Panc1 (cell line): ENCODE results near the gene EBF4. TPM values are rescaled to one million over a fixed set of nuclear protein-coding genes. Genes with fewer than 3 reads are reported as not detected.

Source experiments
- ATAC-seq: fragments of 200-7000 bp; cut with Tn5 transposase; 2 replicates; pipeline ENCODE4 v1.9.1; 2020; ENCODE audit warnings: mild to moderate bottlenecking, moderate library complexity
- BruUV-seq: library from RNA; stranded (reverse); fragments of 400-500 nt; replicated peaks from 2 replicates; lab custom pipeline; 2021; lab: Mats Ljungman, UMichigan
- CTCF ChIA-PET: fragments of 300-600 bp; sonication (Branson Sonifier 250); formaldehyde crosslinking; loops from one replicate; lab custom pipeline; 2022; ENCODE audit warnings: antibody characterized with exemption; lab: Charles Lee
- POLR2A ChIA-PET: fragments of 300-600 bp; sonication (Branson Sonifier 250); formaldehyde crosslinking; loops from one replicate; lab custom pipeline; 2022; ENCODE audit warnings: antibody characterized with exemption; lab: Charles Lee
- DNase-seq: peaks from one replicate; pipeline ENCODE4 v3.0.0-alpha.2; 2010; ENCODE audit warnings: low read depth, low spot score
- H3K27ac ChIP-seq: 2 replicates; pipeline ENCODE4 v1.5.1; 2011; ENCODE audit warnings: mild to moderate bottlenecking, low read length, inconsistent platforms
- H3K27me3 ChIP-seq: fragments of 200-500 bp; sonication (Bioruptor generic); 2 replicates; pipeline ENCODE4 v1.6.0; 2014; ENCODE audit warnings: low read length, inconsistent platforms; ENCODE audit not compliant: control insufficient read depth, insufficient read depth
- H3K36me3 ChIP-seq: fragments of 200-500 bp; sonication (Bioruptor generic); 2 replicates; pipeline ENCODE4 v1.5.1; 2014; ENCODE audit warnings: inconsistent platforms, mild to moderate bottlenecking, low read length, moderate library complexity; ENCODE audit not compliant: control insufficient read depth, insufficient read depth
- H3K4me1 ChIP-seq: 2 replicates; pipeline ENCODE4 v1.5.1; 2011; ENCODE audit warnings: inconsistent platforms, mild to moderate bottlenecking, low read length, moderate library complexity; ENCODE audit not compliant: control insufficient read depth, insufficient read depth
- H3K4me3 ChIP-seq, 2 experiments: 2 replicates each; pipeline ENCODE4 v1.5.1; 2011 to 2012; ENCODE audit warnings: low read depth in 2 of 2, low read length in 2 of 2, mild to moderate bottlenecking in 2 of 2, inconsistent platforms in 1 of 2, moderate library complexity in 1 of 2
- H3K9me3 ChIP-seq: fragments of 200-500 bp; sonication (Bioruptor generic); 2 replicates; pipeline ENCODE4 v1.5.1; 2014; ENCODE audit warnings: low read depth, mild to moderate bottlenecking, inconsistent platforms, low read length, moderate library complexity; ENCODE audit not compliant: control insufficient read depth, insufficient read depth
- POLR2AphosphoS5 ChIP-seq: IDR thresholded peaks from 2 replicates; pipeline ENCODE4 v1.6.1; 2012; ENCODE audit warnings: mild to moderate bottlenecking, low read depth, low read length, moderate library complexity
- SIN3A ChIP-seq: IDR thresholded peaks from 2 replicates; pipeline ENCODE4 v1.6.1; 2012; ENCODE audit warnings: low read depth, mild to moderate bottlenecking, low read length, moderate library complexity, borderline replicate concordance; ENCODE audit not compliant: insufficient read depth
- TCF7L2 ChIP-seq: IDR thresholded peaks from 2 replicates; pipeline ENCODE4 v1.6.1; 2011; ENCODE audit warnings: mild to moderate bottlenecking, low read depth, low read length, inconsistent platforms
- in situ Hi-C: cut with HindIII; loops from 2 replicates; pipeline ENCODE4 v1.10.0; 2016; ENCODE audit warnings: low sequenced_read_pairs, low pct_unique_long_range_greater_than_20kb
- intact Hi-C: fragments of 100-400 bp; cut with micrococcal nuclease; formaldehyde crosslinking; loops from one replicate; pipeline ENCODE4 v1.10.0; 2022; ENCODE audit not compliant: unreplicated experiment
- total RNA-seq: library from RNA; stranded (reverse); gene quantifications from one replicate; pipeline ENCODE4 v1.2.1, GENCODE V29; 2021; ENCODE audit not compliant: unreplicated experiment
- TF ChIP-seq, protein P1 (sequence below), 2 experiments: IDR thresholded peaks; 2 replicates each; pipeline ENCODE4 v1.6.1; 2011 to 2012; ENCODE audit warnings: low read depth in 2 of 2, control low read depth in 1 of 2, low read length in 1 of 2, mild to moderate bottlenecking in 1 of 2, moderate library complexity in 1 of 2; ENCODE audit not compliant: insufficient read depth in 1 of 2
- TF ChIP-seq, protein P2 (sequence below): fragments of 450-650 bp; IDR thresholded peaks from 2 replicates; pipeline ENCODE4 v1.5.1; 2017; ENCODE audit warnings: mild to moderate bottlenecking

EBF4 gene
- total RNA-seq, 1 experiment from 2014 or later, result 6.8 TPM

DNA sequence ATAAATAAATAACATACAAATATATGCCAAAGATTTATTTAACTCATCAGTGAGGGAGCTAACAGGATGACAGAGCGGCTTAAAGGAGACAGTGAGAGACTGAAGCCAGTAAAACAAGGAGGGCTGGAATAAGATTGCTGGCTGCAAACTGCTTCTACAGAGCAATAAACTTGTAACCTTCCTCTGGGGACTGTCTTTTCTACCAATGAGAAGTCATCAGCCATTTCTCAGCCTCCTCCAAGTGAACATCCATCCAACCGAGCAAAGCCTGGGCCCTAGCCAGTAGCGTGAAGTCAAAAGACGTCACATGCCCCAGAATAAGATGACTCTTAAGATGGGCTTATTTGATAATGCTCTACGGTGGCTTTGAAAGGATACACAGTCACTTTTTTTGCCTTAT, 65.4 kb downstream of the EBF4 start:
- ChIA-PET POLR2A (no interaction called here), CTCF (interaction anchor here (0.6 to 0.7 kb wide), 2 partner anchors 10 to 559 kb away, joined by 3 to 4 read pairs; no protein-coding TSS in a partner anchor)
- Histone ChIP-seq H3K27ac (no peak overlapping the region), H3K36me3 (no peaks in the 10 kb centered on the region), H3K4me1 (peaks cover 2% of the 10 kb centered on the region; the same call in 1 of the 2 replicates), H3K9me3 (no peaks in the 10 kb centered on the region), H3K4me3 (no peak overlapping the region), H3K27me3 (no peaks in the 10 kb centered on the region)
- intact Hi-C loops (no loop called here), in situ Hi-C loops (no loop called here)
- ATAC-seq (no peak), DNase-seq (no peak)
- no TSS peak for BruUV-seq
- TF ChIP-seq POLR2AphosphoS5 (no peak), SIN3A (no peak), TCF7L2 (no peak)
- TF ChIP-seq, protein P1, sequence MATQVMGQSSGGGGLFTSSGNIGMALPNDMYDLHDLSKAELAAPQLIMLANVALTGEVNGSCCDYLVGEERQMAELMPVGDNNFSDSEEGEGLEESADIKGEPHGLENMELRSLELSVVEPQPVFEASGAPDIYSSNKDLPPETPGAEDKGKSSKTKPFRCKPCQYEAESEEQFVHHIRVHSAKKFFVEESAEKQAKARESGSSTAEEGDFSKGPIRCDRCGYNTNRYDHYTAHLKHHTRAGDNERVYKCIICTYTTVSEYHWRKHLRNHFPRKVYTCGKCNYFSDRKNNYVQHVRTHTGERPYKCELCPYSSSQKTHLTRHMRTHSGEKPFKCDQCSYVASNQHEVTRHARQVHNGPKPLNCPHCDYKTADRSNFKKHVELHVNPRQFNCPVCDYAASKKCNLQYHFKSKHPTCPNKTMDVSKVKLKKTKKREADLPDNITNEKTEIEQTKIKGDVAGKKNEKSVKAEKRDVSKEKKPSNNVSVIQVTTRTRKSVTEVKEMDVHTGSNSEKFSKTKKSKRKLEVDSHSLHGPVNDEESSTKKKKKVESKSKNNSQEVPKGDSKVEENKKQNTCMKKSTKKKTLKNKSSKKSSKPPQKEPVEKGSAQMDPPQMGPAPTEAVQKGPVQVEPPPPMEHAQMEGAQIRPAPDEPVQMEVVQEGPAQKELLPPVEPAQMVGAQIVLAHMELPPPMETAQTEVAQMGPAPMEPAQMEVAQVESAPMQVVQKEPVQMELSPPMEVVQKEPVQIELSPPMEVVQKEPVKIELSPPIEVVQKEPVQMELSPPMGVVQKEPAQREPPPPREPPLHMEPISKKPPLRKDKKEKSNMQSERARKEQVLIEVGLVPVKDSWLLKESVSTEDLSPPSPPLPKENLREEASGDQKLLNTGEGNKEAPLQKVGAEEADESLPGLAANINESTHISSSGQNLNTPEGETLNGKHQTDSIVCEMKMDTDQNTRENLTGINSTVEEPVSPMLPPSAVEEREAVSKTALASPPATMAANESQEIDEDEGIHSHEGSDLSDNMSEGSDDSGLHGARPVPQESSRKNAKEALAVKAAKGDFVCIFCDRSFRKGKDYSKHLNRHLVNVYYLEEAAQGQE (IDR thresholded peaks at IDR 0.05; ENCODE audit: insufficient read depth in 1 of 2, low read depth in 2 of 2, low read length in 1 of 2), result no peak
- TF ChIP-seq, protein P2, sequence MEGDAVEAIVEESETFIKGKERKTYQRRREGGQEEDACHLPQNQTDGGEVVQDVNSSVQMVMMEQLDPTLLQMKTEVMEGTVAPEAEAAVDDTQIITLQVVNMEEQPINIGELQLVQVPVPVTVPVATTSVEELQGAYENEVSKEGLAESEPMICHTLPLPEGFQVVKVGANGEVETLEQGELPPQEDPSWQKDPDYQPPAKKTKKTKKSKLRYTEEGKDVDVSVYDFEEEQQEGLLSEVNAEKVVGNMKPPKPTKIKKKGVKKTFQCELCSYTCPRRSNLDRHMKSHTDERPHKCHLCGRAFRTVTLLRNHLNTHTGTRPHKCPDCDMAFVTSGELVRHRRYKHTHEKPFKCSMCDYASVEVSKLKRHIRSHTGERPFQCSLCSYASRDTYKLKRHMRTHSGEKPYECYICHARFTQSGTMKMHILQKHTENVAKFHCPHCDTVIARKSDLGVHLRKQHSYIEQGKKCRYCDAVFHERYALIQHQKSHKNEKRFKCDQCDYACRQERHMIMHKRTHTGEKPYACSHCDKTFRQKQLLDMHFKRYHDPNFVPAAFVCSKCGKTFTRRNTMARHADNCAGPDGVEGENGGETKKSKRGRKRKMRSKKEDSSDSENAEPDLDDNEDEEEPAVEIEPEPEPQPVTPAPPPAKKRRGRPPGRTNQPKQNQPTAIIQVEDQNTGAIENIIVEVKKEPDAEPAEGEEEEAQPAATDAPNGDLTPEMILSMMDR, result no peak

DNA sequence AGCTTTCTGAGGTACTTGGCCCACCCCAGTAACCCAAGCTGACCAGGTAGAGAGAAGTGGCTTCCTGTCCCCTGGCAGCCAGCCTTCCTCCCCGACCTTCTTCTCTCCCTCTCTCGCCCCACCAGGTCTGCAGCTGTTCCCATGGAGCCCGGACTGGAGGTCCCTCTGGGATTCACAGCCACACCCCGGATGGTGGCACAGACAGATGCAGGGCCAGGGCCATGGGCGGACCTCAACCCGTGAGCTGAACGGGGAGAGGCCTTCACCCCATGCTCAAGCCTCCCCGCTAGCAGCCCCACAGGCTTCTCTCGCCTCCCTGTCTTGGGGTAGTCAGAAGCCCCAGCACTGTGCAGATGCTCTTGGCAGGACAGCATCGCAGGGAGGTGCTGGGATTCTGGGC, 66.6 kb downstream of the EBF4 start:
- no peaks in the 10 kb centered on the region for H3K4me1 ChIP-seq
- H3K4me3 ChIP-seq, result no peak overlapping the region
- CTCF ChIA-PET, result no interaction called here
- ATAC-seq, result no peak
- H3K36me3 ChIP-seq, result no peaks in the 10 kb centered on the region
- intact Hi-C loops (no loop called here), in situ Hi-C loops (no loop called here)
- POLR2A ChIA-PET, result no interaction called here
- H3K9me3 ChIP-seq, result no peaks in the 10 kb centered on the region
- no peak for DNase-seq
- no TSS peak for BruUV-seq
- H3K27me3 ChIP-seq, result no peaks in the 10 kb centered on the region
- H3K27ac ChIP-seq, result no peak overlapping the region
- TF ChIP-seq TCF7L2 (no peak), SIN3A (no peak), POLR2AphosphoS5 (no peak)
- TF ChIP-seq, protein P2, result no peak
- TF ChIP-seq, protein P1 (IDR thresholded peaks at IDR 0.05; ENCODE audit: insufficient read depth in 1 of 2, low read depth in 2 of 2, low read length in 1 of 2), result no peak
